NCI-H128 (cell line): Measurements from ENCODE around the gene PRTN3.
"Not testable (repeated sequence)": the region's sequence is repeated elsewhere in the genome, so short reads cannot be mapped to it uniquely, and the experiment has no call there.

Experiments
- DNase-seq: peaks from one replicate; lab custom pipeline; 2025; ENCODE audit not compliant: unreplicated experiment; lab: John Stamatoyannopoulos, UW

Gene PRTN3

DNA sequence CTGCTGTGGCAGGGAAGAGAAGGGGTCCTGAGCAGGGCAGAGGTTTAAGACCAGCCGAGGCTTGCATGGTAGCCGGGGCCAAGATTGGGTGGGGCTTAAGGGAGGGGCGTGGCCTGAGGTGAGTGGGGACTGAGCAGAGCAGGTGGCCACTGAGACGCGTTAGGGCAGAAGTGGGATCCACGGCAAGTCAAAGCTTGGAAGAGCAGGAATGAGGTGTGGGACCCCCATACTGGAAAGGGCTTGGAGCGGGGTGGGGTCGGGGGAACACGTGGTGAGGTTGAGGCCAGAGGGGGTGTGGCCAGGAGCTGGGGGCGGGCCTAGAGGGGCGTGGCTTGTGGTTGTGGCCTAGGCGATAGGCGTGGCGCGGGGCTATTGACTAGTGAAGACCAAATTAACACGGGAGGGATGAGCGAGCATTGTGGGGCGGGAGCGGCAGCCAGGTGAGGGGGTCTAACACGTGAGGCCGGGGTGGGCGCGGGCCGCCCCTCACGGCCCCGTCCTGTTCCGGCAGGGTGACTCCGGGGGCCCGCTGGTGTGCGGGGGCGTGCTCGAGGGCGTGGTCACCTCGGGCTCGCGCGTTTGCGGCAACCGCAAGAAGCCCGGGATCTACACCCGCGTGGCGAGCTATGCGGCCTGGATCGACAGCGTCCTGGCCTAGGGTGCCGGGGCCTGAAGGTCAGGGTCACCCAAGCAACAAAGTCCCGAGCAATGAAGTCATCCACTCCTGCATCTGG lies 21.9 kb downstream of the PRTN3 start:
- DNase-seq = no peak

DNA sequence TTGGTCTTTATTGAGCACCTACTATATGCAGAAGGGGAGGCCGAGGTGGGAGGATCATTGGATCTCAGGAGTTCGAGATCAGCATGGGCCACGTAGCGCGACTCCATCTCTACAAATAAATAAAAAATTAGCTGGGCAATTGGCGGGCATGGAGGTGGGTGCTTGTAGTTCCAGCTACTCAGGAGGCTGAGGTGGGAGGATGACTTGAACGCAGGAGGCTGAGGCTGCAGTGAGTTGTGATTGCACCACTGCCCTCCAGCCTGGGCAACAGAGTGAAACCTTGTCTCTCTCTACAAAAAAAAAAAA lies 22.5 kb downstream of the PRTN3 start:
- no peak for DNase-seq

DNA sequence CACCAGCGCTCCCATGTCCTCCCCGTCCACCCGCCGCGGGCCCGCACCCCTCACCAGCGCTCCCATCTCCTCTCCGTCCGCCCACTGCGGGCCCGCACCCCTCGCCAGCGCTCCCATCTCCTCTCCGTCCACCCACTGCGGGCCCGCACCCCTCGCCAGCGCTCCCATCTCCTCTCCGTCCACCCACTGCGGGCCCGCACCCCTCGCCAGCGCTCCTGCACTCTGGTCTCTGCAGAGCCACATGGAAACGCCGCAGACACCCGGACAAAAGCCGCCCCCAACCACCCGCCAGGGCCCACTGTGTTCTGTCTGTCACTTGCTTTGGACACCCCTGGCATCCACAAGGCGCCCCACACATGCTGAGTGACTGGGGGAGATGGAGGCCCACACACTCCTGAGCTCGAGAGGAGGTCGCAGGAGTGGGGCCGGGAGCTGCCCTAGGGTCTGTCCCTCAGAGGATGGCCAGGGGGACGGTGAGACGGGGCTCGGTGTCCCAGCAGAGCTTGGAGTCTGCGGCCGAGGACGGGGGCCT lies 26.0 kb downstream of the PRTN3 start:
- no peak for DNase-seq

DNA sequence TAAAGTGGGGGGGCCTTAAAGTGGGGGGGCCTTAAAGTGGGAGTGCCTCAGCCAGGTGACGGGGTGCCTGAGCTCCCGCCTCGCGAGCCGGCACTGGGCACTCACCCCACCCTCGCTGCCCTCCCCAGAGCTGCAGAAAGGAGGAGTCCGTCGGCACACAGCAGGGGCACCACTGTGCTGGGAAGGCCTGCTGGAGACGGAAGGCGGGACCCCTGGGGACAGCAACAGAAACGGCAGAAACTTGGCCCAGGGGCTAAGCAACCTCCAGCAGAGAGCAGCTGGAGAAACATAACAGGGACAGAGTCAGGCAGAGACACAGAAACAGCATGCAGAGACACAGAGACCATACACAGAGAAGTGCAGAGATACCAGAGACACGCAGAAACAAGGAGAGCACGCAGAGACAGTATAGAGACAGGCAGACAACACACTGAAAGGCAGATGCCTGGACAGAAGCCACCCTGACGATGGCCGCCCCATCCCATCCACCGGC lies 26.5 kb downstream of the PRTN3 start:
- DNase-seq = no peak

DNA sequence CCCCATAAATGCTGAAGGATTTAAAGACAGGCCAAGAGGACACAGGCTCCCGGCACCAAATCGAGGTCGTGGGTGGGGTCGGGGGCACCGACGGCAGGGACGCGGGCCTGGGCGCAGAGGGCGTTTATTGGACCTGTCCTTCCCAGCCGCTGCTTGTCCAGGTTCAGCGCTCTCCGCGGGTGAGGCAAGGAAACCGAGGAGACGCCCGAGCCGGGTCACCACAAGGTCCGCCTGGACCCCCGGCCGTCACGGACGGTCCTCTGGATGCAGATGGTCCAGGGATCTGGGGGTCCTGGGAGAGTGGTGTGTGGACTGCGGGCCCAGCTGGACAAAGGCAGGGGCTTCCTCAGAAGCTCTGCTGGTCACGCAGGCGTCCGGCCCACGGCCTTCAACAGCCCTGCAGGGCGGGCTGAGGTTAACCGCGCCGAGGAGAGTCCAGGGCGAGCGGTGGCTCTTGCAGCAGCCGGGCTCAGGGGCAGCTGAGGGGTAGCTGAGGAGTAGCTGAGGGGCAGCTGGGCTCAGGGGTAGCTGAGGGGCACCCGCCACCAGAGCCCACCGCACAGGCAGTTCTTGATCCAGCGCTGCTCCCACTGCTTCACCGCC lies 27.2 kb downstream of the PRTN3 start:
- no peak for DNase-seq

DNA sequence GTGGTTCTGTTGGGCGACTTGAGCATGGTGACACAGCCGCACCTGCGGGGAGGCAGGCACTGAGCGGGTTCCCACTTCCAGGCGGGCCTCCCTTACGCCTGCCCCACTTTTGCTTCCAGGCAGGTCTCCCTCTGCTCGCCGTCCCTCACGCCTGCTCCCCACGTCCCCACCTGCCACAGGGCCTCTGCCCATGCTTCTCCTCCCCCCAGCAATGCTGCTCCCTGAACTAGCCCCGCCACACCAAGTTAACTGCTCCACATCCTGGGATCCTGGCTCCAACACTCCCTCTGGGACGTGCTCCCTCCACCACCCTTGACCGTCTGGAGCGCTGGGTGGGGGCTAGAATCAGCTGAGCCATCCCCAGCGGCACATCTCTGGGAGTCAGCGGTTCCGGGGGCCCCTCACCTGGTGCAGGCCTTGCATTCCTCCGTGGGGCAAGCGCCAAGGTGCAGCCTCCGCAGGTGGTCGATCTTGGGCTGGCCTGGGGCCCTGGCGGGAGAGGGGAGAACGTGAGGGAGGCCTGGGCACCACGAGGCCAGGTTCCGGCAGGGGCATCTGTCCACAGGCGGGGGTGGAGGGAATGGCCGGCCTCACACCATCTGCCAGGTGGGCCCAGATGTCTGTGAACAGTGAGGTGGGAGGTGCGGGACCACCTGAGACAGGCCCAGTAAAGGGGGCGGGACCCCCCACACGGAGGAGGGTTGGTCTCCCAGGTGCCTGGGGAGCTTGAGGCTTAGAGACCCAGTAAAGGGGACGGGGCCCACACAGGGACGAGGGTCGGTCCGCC lies 27.9 kb downstream of the PRTN3 start:
- DNase-seq = no peak

DNA sequence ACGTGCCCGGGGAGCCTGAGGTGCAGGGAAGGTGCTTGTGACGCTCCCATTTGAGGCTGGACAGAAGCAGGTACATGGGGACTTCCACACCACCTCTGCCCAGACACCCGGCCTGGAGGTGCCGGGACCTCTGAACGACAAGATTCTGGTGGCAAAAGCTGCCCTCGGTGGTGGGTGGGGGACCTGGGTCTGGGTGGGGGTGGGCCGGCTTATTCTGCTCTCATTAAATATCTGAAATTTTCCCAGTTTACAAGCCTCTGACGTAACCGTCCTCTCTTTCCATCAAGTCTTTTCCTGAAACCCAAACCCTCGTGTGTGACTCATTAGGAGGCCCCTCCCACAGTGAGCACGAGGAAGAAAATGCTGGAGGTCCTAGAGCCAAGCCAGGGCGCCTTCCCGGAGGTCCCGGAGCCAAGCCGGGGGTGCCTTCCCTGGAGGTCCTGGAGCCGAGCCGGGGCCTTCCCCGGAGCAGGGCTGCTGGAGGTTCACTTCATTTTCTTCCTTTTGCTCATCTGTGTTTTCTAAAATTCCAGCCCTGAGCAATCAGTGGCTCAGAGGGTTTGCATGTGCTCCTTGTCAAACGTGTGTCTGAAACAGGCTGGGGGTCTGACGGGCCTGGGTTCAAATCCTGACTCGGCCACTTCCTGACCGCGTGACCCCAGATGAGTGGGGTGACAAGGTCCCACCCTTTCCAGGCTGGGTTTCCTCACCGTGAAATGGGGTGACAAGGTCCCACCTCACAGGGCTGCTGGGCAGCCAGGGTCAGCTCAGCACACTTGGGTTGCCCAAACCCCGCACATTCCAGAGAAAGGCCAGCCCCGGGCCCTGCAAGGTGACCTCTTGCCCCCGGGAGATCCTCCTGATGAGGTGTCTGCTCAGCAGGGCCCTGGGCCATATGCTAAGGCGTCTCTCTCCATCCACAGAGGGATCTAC lies 28.7 kb downstream of the PRTN3 start:
- DNase-seq = no peak

DNA sequence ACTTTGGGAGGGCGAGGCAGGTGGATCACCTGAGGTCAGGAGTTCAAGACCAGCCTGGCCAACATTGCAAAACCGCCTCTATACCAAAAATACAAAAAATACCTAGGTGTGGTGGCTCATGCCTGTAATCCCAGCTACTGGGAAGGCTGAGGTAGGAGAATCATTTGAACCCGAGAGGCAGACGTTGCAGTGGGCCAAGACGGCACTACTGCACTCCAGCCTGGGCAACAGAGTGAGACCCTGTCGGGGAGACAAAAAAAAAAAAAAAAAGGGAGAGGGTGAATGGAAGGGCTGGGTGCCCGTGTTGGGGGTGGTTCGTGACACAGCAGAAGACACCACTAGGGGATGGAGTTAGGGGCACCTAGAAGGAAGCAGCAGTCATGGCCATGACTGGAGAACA lies 29.5 kb downstream of the PRTN3 start:
- DNase-seq = no peak

DNA sequence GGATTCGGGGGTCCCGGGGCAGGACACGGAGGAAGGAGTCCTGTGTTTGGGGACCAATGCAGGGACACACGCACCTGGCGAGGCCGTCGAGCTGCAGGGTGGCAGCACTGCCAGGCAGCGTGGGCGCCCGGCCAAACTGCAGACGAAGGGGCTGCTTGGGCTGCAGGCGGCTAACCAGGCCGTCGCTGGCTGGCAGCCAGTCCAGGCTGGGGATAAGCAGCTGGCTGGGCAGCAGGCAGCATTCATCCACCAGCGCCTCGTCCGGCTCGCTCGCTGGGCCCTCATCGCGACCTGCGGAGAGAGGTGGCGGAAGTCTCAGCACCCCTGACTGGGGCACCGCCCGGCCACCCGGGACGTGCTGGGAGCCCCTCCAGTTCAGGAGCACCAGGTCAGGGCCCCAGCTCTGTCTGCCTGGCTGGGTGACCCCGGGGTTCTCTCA lies 30.2 kb downstream of the PRTN3 start:
- DNase-seq = no peak

DNA sequence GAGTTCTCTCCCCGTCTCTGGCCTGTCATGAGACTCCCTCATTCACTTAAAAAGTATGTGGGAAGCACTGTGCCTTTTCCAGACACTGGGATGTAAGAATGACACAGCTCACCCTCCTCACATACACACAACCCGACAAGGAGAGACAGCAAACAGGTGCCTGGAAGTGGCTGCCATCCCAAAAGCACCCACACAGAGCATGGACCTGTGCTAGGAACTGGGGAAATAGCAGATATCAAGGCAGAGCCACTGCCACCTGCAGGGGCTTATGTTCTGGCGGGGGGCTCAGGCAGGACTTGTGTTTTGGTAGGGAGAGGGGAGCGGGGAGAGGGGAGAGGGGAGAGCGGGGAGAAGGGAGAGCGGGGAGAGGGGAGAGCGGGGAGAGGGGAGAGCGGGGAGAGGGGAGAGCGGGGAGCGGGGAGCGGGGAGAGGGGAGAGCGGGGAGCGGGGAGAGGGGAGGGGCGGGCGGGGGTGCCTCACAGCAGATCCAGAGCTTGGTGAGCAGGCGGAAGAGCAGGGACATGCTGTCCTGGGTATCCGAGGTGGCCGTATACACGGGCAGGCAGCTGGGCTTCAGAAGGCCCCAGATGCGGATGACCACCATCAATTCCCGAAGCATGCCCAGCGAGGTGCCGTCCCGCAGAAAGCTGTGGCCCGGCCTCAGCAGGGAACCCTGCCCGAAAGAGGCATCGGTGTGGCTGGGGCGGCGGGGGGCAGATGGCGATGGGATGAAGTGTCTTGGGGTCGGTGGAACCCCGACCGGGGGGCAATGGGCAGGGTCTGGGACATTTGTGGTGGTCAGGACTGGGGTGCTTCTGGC lies 30.9 kb downstream of the PRTN3 start:
- DNase-seq = no peak

DNA sequence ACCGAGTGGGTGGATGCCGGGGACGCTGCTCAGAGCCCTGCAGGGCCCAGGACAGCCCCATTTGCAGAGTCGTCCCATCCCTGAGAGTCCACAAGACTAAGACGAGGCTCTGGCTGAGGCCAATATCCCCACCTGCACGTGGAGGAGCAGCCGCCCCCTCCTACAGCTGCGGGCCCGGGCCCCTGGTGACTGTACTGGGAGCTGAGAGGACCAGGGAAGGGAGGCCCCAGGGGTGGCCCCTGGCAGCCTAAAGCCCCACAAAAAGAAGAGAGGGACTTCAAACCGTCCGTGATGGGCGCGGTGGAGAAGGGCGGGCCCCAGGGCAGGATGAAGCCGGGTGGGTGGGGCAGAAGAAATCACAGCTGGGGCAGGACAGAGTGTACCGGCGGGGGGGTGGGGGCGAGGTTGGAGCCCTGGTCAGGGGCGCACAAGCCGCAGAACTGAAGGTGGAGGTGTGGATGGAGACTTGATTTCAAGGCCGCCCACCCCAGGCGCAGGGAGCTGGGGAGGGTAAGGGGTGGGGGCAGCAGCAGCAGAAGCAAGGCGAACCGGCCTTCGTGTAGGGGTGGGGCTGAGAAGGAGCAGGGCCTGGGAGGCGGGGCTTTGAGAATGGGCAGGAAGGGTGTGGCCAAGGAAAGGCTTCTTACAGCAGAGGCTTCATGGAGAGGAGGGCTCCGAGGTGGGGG lies 31.6 kb downstream of the PRTN3 start:
- no peak for DNase-seq

DNA sequence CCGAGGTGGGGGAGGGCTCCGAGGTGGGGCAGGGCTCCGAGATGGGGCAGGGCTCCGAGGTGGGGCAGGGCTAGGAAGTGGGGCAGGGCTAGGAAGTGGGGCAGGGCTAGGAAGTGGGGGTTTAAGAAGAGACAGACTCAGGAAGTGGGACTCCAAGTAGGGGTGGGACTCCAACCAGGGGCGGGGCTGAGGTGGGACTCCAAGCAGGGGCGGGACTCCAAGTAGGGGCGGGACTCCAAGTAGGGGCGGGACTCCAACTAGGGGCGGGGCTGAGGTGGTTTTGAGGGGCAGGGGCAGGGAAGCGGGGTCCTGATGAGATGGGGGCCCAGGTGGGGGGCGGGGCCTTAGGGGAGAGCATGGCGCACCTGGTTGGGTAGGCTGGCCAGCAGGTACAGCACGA lies 32.3 kb downstream of the PRTN3 start:
- no peak for DNase-seq

DNA sequence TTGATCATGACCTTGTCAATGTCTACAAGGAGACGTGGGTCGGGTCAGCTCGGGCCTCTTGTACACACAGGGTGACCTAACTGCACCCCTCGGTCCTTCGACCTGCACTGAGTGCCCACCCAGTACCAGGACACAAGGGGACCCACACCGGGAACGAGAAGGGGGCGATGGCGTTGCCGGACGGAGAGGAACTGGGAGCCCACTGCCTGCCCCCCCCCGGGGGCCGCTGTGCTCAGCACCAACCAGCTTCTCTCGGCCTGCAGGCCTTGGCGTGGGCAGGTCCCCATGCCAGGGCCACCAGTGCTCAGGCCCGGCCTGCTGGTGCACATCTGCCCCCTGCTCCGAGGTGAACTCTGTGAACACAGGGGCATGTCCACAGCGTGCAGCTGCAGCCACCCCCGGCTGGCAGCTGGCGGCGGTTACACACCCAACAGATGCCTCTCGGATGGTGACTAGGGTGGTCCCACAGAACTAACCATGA lies 32.8 kb downstream of the PRTN3 start:
- no peak for DNase-seq

DNA sequence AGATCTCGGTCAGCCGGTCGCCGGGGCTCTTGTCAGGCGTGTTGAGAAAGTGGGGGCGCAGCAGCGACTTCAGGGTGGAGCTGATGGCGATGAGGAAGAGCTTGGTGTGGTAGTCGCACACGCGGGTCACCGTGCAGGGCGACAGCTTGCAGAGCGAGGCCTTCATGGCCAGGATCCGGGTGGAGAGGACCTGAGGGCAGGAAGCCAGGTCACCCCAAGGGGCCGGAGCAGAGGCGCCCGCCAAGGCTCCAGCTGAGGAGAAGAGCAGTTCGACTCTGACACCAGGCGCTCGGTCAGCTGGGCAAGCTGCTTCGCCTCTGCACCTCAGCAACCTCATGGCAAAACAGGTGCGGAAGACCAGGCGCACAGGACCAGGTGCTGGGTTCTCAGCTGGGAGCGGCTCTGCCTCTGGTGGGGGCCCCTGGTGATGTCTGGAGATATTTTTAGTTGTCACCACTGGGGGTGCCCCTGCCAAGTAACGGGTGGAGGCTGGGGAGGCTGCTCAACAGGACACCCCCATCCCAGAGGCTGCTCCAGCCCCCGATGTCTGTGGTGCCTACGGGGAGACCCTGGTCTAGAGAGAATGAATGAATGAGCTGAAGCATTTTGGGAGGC lies 34.6 kb downstream of the PRTN3 start:
- no peak for DNase-seq

DNA sequence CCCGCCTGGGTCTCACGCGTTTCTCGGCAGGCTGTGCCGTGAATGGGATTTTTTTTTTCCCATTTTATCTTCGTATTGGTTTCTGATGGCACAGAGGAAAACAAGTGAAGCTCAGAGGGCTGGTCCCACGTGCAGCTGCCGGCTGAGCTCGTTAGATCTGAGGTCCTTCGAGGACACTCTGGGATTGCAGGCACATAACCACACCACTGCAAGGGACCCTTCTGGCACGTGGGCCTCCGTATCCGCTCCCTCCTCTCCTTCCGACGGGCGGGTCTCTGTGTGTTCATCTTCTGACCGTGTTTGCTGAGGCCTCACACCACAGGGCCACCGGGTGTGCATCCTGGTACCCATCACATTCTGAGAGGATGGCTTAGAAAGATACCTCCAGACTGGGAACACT lies 35.3 kb downstream of the PRTN3 start:
- no peak for DNase-seq

DNA sequence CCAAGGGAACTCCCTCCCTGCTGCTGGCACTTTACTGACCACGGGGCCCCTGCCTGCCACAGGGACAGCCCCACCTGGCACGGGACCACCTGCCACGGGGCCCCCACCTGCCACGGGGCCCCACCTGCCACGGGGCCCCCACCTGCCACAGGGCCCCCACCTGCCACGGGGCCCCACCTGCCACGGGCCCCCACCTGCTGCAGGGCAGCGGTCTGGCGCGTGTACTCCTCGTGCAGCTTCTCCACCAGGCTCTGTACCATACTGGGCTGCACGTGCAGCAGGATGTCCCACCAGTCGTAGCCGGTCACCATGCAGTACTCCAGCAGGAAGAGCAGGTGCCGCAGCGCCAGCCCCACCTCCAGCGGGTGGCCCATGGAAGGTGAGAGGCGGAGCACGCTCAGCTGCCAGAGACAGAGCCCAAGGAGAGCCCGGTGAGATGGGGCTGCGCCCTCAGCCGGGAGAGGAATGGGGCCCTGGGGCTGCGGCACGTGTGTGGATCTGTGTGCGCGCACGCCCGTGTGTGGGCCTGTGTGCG lies 36.0 kb downstream of the PRTN3 start:
- no peak for DNase-seq

DNA sequence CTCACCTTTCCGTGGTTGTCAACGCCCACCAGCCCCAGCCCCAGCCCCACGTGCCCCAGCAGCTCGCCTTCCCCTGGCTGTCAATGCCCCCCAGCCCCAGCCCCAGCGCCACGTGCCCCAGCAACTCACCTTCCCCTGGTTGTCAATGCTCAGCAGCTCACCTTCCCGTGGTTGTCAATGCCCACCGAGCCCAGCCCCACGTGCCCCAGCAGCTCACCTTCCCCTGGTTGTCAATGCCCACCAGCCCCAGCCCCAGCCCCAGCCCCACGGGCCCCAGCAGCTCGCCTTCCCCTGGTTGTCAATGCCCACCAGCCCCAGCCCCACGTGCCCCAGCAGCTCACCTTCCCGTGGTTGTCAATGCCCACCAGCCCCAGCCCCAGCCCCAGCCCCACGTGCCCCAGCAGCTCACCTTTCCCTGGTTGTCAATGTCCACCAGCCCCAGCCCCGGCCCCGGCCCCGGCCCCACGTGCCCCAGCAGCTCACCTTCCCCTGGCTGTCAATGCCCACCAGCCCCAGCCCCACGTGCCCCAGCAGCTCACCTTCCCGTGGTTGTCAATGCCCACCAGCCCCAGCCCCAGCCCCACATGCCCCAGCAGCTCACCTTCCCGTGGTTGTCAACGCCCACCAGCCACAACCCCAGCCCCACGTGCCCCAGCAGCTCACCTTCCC lies 37.3 kb downstream of the PRTN3 start:
- not testable (repeated sequence) for DNase-seq
